GM12891 (cell line): ENCODE measurements around the gene CNOT10.
"Not testable (repeated sequence)": the region's sequence is repeated elsewhere in the genome, so short reads cannot be mapped to it uniquely, and the experiment has no call there.

Experiments used
- DNase-seq: peaks from one replicate; pipeline ENCODE4 v3.0.0; 2011; ENCODE audit warnings: low spot score; ENCODE audit not compliant: insufficient read length
- FAIRE-seq: peaks from 2 replicates; lab custom pipeline; 2011; peaks lifted over from hg19 to GRCh38; lab: Jason Lieb, UNC
- PAX5 ChIP-seq: IDR thresholded peaks from 2 replicates; pipeline ENCODE4 v1.6.1; 2011; ENCODE audit warnings: low read length, moderate library complexity, mild to moderate bottlenecking; ENCODE audit not compliant: insufficient read depth, severe bottlenecking
- POLR2A ChIP-seq: IDR thresholded peaks from 2 replicates; pipeline ENCODE4 v1.6.1; 2011; ENCODE audit warnings: low read depth, low read length, control low read depth
- POLR2AphosphoS5 ChIP-seq: IDR thresholded peaks from 2 replicates; pipeline ENCODE4 v1.6.1; 2011; ENCODE audit warnings: low read depth, low read length, control low read depth
- POU2F2 ChIP-seq: IDR thresholded peaks from 2 replicates; pipeline ENCODE4 v1.6.1; 2011; ENCODE audit warnings: low read depth, mild to moderate bottlenecking, control low read depth, low read length, moderate library complexity
- SPI1 ChIP-seq: IDR thresholded peaks from 2 replicates; pipeline ENCODE4 v1.6.1; 2011; ENCODE audit warnings: low read depth, low read length, control low read depth
- TAF1 ChIP-seq: IDR thresholded peaks from 2 replicates; pipeline ENCODE4 v1.6.1; 2011; ENCODE audit warnings: low read depth, low read length, control low read depth

The CNOT10 gene

GRCh38 chr3:32791833-32792232 is 106.8 kb downstream of the CNOT10 start:
- FAIRE-seq, result no peak
- no peak for DNase-seq
- TF ChIP-seq POLR2A (no peak), PAX5 (no peak), POU2F2 (no peak), POLR2AphosphoS5 (no peak), SPI1 (no peak), TAF1 (no peak)

- TF ChIP-seq SPI1 (no peak), PAX5 (no peak)
- FAIRE-seq (no peak), DNase-seq (no peak)
These were observed 109.7 kb downstream of the CNOT10 start for GRCh38 chr3:32794487-32795308.

GRCh38 chr3:32796384-32796950 is 111.5 kb downstream of the CNOT10 start:
- not testable (repeated sequence) for DNase-seq, FAIRE-seq

GRCh38 chr3:32797776-32798175 is 112.8 kb downstream of the CNOT10 start:
- TF ChIP-seq TAF1 (no peak), POU2F2 (no peak), PAX5 (no peak), POLR2A (no peak), POLR2AphosphoS5 (no peak)
- no peak for FAIRE-seq
- no peak for DNase-seq

- not testable (repeated sequence) for DNase-seq, FAIRE-seq
These were observed 116.5 kb downstream of the CNOT10 start for GRCh38 chr3:32801440-32801839.

GRCh38 chr3:32813180-32813579 is 128.2 kb downstream of the CNOT10 start:
- DNase-seq (no peak), FAIRE-seq (no peak)
- TF ChIP-seq POLR2AphosphoS5, result no peak
- TF ChIP-seq TAF1, result no peak
- no peak for TF ChIP-seq PAX5
- TF ChIP-seq POU2F2, result no peak
- TF ChIP-seq SPI1, result no peak
- TF ChIP-seq POLR2A, result no peak

- DNase-seq, result no peak
- no peak for FAIRE-seq
- TF ChIP-seq POLR2AphosphoS5 (no peak), POLR2A (no peak), TAF1 (no peak), SPI1 (no peak), PAX5 (no peak), POU2F2 (no peak)
These were observed 129.4 kb downstream of the CNOT10 start for GRCh38 chr3:32814361-32814760.

- TF ChIP-seq SPI1, result no peak
- DNase-seq, result no peak
- FAIRE-seq, result no peak
These were observed 131.0 kb downstream of the CNOT10 start for GRCh38 chr3:32815841-32816438.

- no peak for TF ChIP-seq POLR2A
- no peak for TF ChIP-seq PAX5
- no peak for TF ChIP-seq SPI1
- TF ChIP-seq POLR2AphosphoS5, result no peak
- TF ChIP-seq POU2F2, result no peak
- TF ChIP-seq TAF1, result no peak
- DNase-seq, result peak; percentile 47
- FAIRE-seq, result no peak
These were observed 131.7 kb downstream of the CNOT10 start for GRCh38 chr3:32816439-32817256.

- DNase-seq (no peak), FAIRE-seq (no peak)
- TF ChIP-seq POLR2AphosphoS5 (no peak), POLR2A (no peak), PAX5 (no peak), SPI1 (no peak), POU2F2 (no peak), TAF1 (no peak)
These were observed 132.2 kb downstream of the CNOT10 start for GRCh38 chr3:32817257-32817557.
